ENCODE measurements around the gene LRRC9.

GRCh38 chr14:59961518-59962062 is 41.6 kb downstream of the LRRC9 start:
- TF ChIP-seq CTCF (IDR thresholded peaks at IDR 0.05) (no peak), EP300 (IDR thresholded peaks at IDR 0.05) (no peak)
